ENCODE results near the gene TP53AIP1.

TP53AIP1 gene

GRCh38 chr11:128904656-128905344, 37.9 kb downstream of the TP53AIP1 start:
- DNase-seq, result no peak

GRCh38 chr11:128904303-128904655, 38.4 kb downstream of the TP53AIP1 start:
- DNase-seq, result no peak

DNA sequence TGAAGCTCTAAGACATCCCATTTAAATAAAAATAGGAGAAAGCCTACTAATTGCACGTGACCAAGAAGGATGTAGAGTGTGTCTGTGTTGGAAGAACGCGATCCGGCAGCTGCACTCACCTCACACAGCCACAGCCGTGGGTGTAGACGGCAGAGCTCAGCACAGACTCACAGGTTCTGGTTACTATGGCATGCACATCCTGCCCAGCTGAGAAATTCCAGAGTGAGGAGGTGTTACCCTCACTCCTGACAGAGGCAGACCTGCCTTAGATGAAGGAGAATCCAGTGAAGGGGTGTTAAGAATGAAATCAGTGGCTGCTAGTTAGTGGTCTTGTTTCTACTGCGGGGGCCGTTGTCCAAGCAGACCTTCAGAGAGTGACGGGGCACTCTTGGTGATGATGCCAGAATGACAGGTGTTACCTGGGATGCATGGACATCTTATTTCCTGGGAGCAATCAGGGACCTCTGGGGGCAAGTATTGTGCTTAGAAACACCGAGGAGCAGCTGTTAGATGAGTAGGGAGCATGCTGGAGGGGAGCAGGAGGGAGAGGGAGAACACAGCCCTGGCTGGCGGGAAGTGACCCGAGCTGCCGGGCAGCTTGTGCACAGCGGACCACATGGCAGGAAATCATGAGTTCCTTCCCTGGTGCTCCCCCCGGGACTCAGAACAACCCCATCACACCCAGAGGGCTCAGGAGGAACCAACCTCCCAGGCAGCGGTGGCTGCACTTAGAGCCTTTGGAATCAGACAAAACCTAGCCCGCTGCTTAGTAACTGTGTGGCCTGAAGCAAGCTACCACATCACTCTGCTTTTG, 39.2 kb downstream of the TP53AIP1 start:
- DNase-seq, result no peak

- DNase-seq, result no peak
Measured at GRCh38 chr11:128902515-128903066, 40.1 kb downstream of the TP53AIP1 start.

GRCh38 chr11:128901653-128902514, 40.8 kb downstream of the TP53AIP1 start:
- DNase-seq, result no peak

- DNase-seq, result no peak
Measured at GRCh38 chr11:128900468-128900867, 42.2 kb downstream of the TP53AIP1 start.

DNA sequence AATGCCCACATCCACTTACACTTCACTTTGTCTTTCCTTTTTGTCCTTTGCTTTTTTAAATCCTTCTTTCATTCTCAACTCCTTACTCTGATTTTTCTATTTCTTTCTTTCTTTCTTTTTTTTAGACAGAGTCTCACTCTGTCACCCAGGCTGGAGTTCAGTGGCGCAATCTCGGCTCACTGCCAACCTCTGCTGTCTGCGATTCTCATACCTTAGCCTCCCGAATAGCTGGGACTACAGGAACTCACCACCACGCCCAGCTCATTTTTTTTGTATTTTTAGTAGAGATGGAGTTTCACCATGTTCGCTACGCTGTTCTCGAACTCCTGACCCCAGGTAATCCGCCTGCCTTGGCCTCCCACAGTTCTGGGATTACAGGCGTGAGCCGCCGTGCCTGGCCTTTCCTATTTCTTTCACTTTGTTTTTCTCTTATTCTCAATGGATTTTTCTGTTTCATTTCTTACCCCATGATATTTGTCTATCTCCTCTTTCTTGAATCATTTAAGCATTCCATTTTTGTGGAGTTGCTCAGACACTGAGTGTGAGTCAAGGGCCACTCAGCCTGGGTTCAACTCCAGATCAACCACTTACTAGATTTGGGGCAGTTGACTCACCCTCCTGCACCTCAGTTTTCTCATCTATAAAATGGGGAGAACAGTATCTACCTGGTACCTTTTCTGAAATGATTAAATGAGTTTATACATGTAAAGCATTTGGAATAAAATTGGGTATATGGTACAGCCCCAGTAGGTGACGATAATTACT, 43.9 kb downstream of the TP53AIP1 start:
- no peak for DNase-seq

DNA sequence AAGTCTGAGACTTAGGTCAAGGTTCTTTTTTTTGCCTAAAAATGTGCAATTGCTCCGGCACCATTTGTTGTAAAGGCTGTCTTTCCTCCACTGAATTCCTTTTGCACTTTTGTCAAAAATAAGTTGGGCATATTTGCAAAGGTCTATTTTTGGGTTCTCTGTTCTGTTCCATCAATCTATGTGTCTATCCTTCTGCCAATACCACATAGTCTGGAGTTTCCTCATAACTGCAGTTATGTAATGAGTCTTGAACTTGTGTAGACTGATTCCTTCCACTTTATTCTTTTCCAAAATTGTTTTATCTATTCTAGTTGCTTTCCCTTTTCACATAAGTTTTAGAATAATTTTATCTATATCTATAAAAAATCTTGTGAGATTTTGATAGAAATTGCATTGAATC, 44.8 kb downstream of the TP53AIP1 start:
- DNase-seq, result no peak

GRCh38 chr11:128896356-128896755, 46.3 kb downstream of the TP53AIP1 start:
- no peak for DNase-seq

DNA sequence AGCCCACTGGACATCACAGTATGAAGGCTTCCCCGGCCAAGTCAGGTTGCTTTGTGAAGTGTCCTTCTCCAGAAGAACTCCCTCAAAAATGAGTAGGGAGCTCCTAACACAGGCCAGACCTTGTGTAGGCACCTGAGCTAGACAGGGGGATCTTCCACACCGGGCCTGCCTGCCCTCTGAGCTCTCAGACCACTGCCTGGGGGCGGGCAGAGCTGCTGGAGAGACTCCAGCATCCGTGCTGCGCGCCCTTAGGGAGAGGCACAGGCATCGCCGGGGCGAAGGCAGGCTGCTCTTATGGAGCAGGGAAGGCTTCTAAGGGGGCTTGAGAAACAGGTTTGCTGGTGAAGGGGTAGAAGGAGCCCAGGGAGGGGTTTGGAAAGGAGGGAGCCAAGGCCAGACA, 47.1 kb downstream of the TP53AIP1 start:
- DNase-seq, result no peak

DNA sequence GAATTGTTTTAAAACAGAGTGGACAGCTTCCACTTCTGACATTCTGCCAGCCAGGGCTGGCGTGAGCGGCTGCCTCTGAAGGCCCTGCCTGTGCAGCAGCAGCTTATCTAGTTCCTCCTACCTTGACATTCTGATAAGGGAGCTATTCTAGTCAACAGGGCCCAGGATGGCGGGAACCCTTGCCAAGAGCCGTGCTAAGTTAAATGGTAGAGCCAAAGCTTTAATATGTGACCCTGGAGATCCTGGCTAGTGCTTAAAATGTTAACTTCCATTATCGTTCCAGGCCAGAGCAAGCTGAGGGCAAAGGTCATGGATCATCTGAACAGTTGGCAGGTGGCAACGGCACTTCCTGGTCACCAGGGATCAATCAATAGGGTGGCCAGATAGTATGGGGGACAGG, 48.0 kb downstream of the TP53AIP1 start:
- no peak for DNase-seq

DNA sequence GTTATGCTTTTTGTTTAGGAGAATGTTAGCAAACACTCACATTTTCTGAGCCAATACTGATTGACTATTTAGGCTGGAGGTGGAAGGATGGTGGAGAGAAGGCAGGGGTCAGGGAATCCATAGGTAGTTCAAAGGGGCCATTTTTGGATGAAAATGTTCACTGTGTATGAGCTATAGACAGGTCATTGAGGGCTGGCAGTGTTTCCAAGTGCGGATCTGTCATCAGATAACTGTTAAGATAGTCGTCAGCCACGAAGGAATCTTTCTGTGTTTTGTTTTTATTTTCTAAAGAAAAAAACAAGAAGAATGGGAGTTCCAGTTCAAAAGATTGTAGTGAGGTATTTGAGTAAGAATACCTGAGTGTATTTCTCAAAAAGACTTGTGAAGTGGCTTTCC, 48.4 kb downstream of the TP53AIP1 start:
- no peak for DNase-seq

DNA sequence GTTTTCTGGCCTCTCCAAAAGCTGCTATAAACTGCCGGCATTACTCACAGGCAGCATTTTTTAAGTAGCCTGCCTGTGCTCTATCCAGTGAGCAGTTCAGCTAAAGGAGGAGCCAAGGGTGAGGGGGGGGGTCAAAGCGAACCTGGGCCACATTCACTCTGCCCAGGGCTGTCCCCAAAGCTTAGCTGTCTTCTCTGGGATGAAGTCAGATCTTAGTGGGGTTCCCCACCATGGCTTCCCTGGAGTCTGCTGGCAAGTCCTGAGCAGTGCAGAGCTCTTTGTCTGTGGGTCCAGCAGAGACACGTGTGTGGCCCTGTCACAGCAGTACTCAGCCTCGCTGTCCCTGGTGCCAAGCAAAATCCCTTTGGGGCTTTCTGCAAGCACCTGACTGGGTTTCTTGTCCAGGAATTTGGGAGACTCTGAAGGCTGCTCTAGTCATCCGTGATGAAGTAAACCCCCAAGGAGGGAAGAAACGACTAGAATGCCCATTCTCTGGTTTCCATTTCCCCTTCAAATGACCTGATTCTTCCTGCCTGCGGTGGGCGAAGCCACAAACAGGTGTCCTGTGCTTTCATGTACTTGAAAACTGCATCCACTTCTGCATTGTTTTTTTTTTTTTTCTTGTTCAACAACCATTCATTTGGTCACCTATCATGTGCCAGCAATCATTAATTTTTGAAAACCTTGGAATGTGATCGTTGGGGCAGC, 48.9 kb downstream of the TP53AIP1 start:
- no peak for DNase-seq

GRCh38 chr11:128892866-128893565, 49.7 kb downstream of the TP53AIP1 start:
- DNase-seq, result no peak

DNA sequence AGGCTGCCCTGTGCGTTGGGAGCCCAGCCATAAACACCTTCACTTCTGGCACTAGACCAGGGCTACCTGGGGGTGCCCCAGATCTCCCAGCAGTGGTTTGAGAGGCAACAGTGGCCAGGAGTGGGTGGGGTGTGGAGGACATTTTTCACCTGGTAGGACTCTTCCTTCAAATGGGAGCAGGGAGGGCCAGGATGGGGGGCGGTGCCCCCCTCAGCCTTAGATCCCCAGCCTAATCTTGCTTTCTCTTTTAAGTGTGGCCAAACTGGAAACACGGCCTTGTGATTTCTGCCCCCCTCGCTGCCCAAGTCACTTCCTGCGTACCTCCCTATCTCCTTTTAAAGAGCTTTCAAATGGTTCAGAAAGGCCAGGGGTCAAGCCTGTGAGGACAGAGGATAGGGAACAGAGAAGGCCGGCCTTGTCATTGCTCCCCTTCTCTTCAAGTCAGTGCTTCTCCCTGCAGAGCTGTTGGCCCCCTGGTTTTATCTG, 50.7 kb downstream of the TP53AIP1 start:
- no peak for DNase-seq

DNA sequence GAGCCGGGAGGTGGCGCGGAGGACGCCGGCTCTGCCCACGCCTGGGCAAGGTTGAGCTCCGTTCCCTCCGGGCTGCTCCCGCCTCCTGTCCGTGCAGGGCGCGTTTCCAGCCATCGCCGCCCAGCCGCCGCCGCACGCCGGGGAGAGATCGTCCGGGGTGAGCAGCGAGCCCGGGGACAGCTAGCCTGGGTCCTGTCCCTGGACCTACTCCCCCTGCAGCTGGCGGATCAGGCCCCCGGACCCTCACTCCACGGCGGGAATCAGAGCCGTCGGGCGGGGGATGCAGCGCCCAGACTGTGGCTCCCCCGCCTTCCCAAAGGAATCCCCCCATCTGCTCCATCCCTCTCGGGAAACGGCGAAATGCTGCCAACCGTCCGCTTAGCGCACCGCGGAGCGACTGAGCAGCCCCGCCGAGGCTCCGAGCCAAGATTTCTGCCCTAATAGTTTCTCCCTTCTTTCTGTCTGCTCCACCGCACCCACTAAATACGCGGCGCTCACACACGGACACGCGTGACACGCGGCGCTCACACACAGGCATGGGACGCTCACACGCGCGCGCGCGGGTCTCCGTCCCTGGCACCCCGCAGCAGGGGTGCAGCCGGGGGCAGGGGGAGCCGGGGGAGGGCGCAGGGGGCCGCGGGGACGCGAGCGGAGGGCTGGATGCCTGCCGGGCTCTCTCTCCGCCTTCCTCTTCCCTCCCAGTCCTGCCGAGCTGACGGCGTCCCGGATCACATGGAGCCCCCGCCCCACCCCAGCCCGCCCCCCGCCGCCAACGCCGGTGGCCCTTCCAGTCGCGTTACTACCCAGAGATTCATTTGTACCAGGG, 51.9 kb downstream of the TP53AIP1 start, which contains the start of gene KCNJ5:
Gene KCNJ5, plus strand, starts transcription at position 814 of the 826 bp plus-strand sequence. CDS start 19,918 bp downstream, outside the sequence.
- DNase-seq, result no peak

DNA sequence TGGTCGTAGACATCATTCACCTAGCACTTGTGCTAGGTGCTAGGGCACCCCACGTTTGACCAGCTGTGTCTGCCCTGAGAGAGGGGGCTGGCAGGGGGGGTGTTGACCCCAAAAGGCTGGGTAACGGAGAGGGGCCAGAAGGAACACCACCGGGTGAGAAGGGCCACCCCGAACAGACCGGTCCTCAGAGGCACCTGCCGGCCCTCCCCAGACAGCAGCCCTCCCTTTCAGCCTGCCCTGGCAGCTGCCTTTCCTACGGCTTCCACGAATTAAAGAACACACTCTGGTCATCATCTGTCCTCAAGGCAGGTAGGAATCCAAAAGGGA, 52.5 kb downstream of the TP53AIP1 start:
- DNase-seq, result no peak

DNA sequence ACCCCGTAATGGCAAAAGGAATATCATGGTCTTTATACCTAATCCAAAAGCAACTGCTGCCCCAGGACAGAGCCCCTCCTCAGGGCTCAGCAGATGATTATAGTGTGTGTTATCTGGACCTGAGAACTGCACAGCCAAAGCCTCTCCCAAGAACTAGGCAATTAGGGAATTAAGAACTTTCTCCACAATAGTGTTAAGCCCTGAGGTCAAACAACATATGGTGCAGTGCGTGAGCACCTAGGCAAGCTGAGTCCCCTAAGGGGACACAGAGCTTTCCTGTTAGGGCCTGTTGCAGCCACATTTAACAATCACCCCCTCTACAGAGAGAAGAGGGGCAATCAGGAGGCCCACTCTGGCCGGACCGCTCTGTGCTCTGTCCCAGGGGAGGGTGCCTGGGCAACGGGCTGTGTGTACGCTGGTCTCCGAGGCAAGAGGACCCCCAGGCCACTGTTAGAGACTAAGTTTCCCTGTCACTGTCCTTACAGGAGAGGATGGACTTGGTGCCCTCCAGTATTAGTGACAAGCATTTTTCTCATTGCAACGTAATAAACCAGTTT, 52.9 kb downstream of the TP53AIP1 start:
- no peak for DNase-seq

Measured in NCI-H187 (cell line).